H9 (cell line): ENCODE measurements around the gene INSR. TPM values are rescaled to one million over a fixed set of nuclear protein-coding genes. Genes with fewer than 3 reads are reported as not detected.

Source experiments
- DNase-seq: peaks from one replicate; pipeline ENCODE4 v3.0.0-alpha.2; 2017
- H2AFZ ChIP-seq: one replicate; pipeline ENCODE4 v1.6.1; 2013; ENCODE audit warnings: mild to moderate bottlenecking, low read length, control low read depth, moderate library complexity
- H2AK5ac ChIP-seq: 2 replicates; pipeline ENCODE4 v1.6.1; 2013; ENCODE audit warnings: low read length, control low read depth, mixed read lengths; ENCODE audit not compliant: insufficient read length
- H2BK120ac ChIP-seq: one replicate; pipeline ENCODE4 v1.6.1; 2013; ENCODE audit warnings: low read depth, mild to moderate bottlenecking, low read length, control low read depth, inconsistent platforms; ENCODE audit not compliant: poor library complexity, severe bottlenecking
- H2BK12ac ChIP-seq: 2 replicates; pipeline ENCODE4 v1.6.1; 2013; ENCODE audit warnings: low read length, control low read depth, mixed read lengths, low read depth; ENCODE audit not compliant: insufficient read length
- H2BK15ac ChIP-seq: 2 replicates; pipeline ENCODE4 v1.6.1; 2013; ENCODE audit warnings: low read depth, low read length, control low read depth
- H2BK20ac ChIP-seq: one replicate; pipeline ENCODE4 v1.6.1; 2013; ENCODE audit warnings: low read depth, mild to moderate bottlenecking, low read length, control low read depth, inconsistent platforms; ENCODE audit not compliant: poor library complexity, severe bottlenecking
- H2BK5ac ChIP-seq: 2 replicates; pipeline ENCODE4 v1.6.1; 2013; ENCODE audit warnings: low read length, control low read depth, mixed read lengths; ENCODE audit not compliant: insufficient read length
- H3K14ac ChIP-seq: 2 replicates; pipeline ENCODE4 v1.6.1; 2013; ENCODE audit warnings: low read length, control low read depth; ENCODE audit not compliant: insufficient read depth
- H3K18ac ChIP-seq: 2 replicates; pipeline ENCODE4 v1.6.1; 2013; ENCODE audit warnings: low read depth, mild to moderate bottlenecking, mixed read lengths, low read length, control low read depth; ENCODE audit not compliant: insufficient read length
- H3K23ac ChIP-seq: 2 replicates; pipeline ENCODE4 v1.6.1; 2013; ENCODE audit warnings: low read length, control low read depth, mixed read lengths, low read depth; ENCODE audit not compliant: insufficient read length
- H3K23me2 ChIP-seq: 2 replicates; pipeline ENCODE4 v1.6.1; 2013; ENCODE audit warnings: low read depth, mild to moderate bottlenecking, mixed read lengths, low read length, control low read depth; ENCODE audit not compliant: insufficient read length, poor library complexity, severe bottlenecking
- H3K27ac ChIP-seq: 2 replicates; pipeline ENCODE4 v1.5.1; 2013; ENCODE audit warnings: low read length, control low read depth, mixed read lengths, low read depth; ENCODE audit not compliant: insufficient read length
- H3K27me3 ChIP-seq: 2 replicates; pipeline ENCODE4 v1.6.1; 2013; ENCODE audit warnings: low read length, control low read depth, inconsistent platforms; ENCODE audit not compliant: insufficient read depth
- H3K4ac ChIP-seq: 2 replicates; pipeline ENCODE4 v1.6.1; 2013; ENCODE audit warnings: low read depth, mild to moderate bottlenecking, control low read depth, inconsistent platforms, low read length, moderate library complexity
- H3K4me1 ChIP-seq: 2 replicates; pipeline ENCODE4 v1.6.1; 2013; ENCODE audit warnings: low read length, control low read depth, inconsistent platforms; ENCODE audit not compliant: insufficient read depth
- H3K4me2 ChIP-seq: 2 replicates; pipeline ENCODE4 v1.6.1; 2013; ENCODE audit warnings: low read length, control low read depth, mixed read lengths; ENCODE audit not compliant: insufficient read length, insufficient read depth
- H3K56ac ChIP-seq: 2 replicates; pipeline ENCODE4 v1.6.1; 2013; ENCODE audit warnings: low read depth, mild to moderate bottlenecking, mixed read lengths, low read length, control low read depth; ENCODE audit not compliant: insufficient read length
- H3K79me1 ChIP-seq: 2 replicates; pipeline ENCODE4 v1.6.1; 2013; ENCODE audit warnings: low read depth, mild to moderate bottlenecking, moderate library complexity, low read length, control low read depth, inconsistent platforms; ENCODE audit not compliant: insufficient read depth, poor library complexity, severe bottlenecking
- H3K79me2 ChIP-seq: 2 replicates; pipeline ENCODE4 v1.6.1; 2013; ENCODE audit warnings: low read length, control low read depth, inconsistent platforms; ENCODE audit not compliant: insufficient read depth
- H3K9ac ChIP-seq: 2 replicates; pipeline ENCODE4 v1.6.1; 2013; ENCODE audit warnings: low read length, control low read depth, mixed read lengths; ENCODE audit not compliant: insufficient read length; ENCODE audit errors: extremely low read depth
- H3K9me3 ChIP-seq: one replicate; pipeline ENCODE4 v1.6.1; 2013; ENCODE audit warnings: low read depth, low read length, inconsistent platforms; ENCODE audit not compliant: control insufficient read depth
- H3T11ph ChIP-seq: one replicate; pipeline ENCODE4 v1.6.1; 2013; ENCODE audit warnings: mild to moderate bottlenecking, low read length, control low read depth, inconsistent platforms
- H4K20me1 ChIP-seq: one replicate; pipeline ENCODE4 v1.6.1; 2013; ENCODE audit not compliant: control insufficient read depth, insufficient read length, insufficient read depth
- H4K5ac ChIP-seq: 2 replicates; pipeline ENCODE4 v1.6.1; 2013; ENCODE audit warnings: low read depth, mild to moderate bottlenecking, mixed read lengths, low read length, control low read depth; ENCODE audit not compliant: insufficient read length
- H4K8ac ChIP-seq: replicated peaks from 2 replicates; pipeline ENCODE4 v1.6.1; 2013; ENCODE audit warnings: low read length, control low read depth, mixed read lengths, low read depth; ENCODE audit not compliant: insufficient read length
- H4K91ac ChIP-seq: 2 replicates; pipeline ENCODE4 v1.6.1; 2013; ENCODE audit warnings: low read depth, mild to moderate bottlenecking, moderate library complexity, mixed read lengths, low read length, control low read depth; ENCODE audit not compliant: insufficient read length
- H3K27ac Mint-ChIP-seq, 3 experiments: 2 replicates in 2 of 3; 3 replicates in 1 of 3; pipeline ENCODE4 v1.8.0; 2020 to 2021; ENCODE audit warnings: mixed read lengths in 3 of 3, mild to moderate bottlenecking in 1 of 3, moderate library complexity in 1 of 3
- H3K27me3 Mint-ChIP-seq: 2 replicates; pipeline ENCODE4 v1.8.0; 2021; ENCODE audit warnings: low read depth, mild to moderate bottlenecking, moderate library complexity, mixed read lengths
- H3K36me3 Mint-ChIP-seq, 3 experiments: 2 replicates in 2 of 3; 3 replicates in 1 of 3; pipeline ENCODE4 v1.8.0; 2020 to 2021; ENCODE audit warnings: low read depth in 3 of 3, mixed read lengths in 3 of 3; ENCODE audit not compliant: insufficient read depth in 1 of 3
- H3K4me1 Mint-ChIP-seq, 2 experiments: 2 replicates each; pipeline ENCODE4 v1.8.0; 2020; ENCODE audit warnings: mixed read lengths in 2 of 2
- H3K4me3 Mint-ChIP-seq, 2 experiments: 2 replicates in 1 of 2; 3 replicates in 1 of 2; pipeline ENCODE4 v1.8.0; 2020 to 2021; ENCODE audit warnings: mild to moderate bottlenecking in 2 of 2, mixed read lengths in 2 of 2, moderate library complexity in 1 of 2
- H3K9me3 Mint-ChIP-seq, 2 experiments: 2 replicates in 1 of 2; 3 replicates in 1 of 2; pipeline ENCODE4 v1.8.0; 2020; ENCODE audit warnings: mild to moderate bottlenecking in 2 of 2, mixed read lengths in 2 of 2, moderate library complexity in 1 of 2
- CTCF ChIP-seq: fragments of 200-600 bp; sonication (generic); conservative IDR thresholded peaks from 3 replicates; pipeline ENCODE4 v1.8.0; 2021; ENCODE audit warnings: antibody characterized with exemption, mild to moderate bottlenecking
- WGBS: extraction: QIAGEN DNeasy Blood & Tissue Kit; methylation state at CpG from one replicate; pipeline ENCODE4 v1.1.7; 2013; ENCODE audit warnings: missing lambda C conversion rate, low lambda C conversion rate, mixed read lengths; ENCODE audit not compliant: insufficient read length; ENCODE audit errors: extremely low coverage; 5-methylcytosine and 5-hydroxymethylcytosine counted together
- total RNA-seq: library from RNA; stranded (reverse); gene quantifications from 2 replicates; pipeline ENCODE4 v1.2.1, GENCODE V29; 2021

The INSR gene
- total RNA-seq, 1 experiment from 2014 or later, result 39.8 TPM

GRCh38 chr19:7303470-7303869, 9.3 kb upstream of the INSR start:
- peaks cover 6% of the 10 kb centered on the region for H3K27me3 Mint-ChIP-seq
- Histone ChIP-seq H3K4ac (no peak overlapping the region), H2BK120ac (no peak overlapping the region), H3K23me2 (no peaks in the 10 kb centered on the region), H3K9me3 (no peaks in the 10 kb centered on the region), H3K27ac (no peak overlapping the region), H3K56ac (no peak overlapping the region), H3K23ac (no peak overlapping the region), H3K9ac (no peak overlapping the region), H4K91ac (no peak overlapping the region), H2BK12ac (no peak overlapping the region), H3K79me2 (no peaks in the 10 kb centered on the region), H2BK15ac (no peak overlapping the region), H4K8ac (no peak overlapping the region), H3K18ac (no peak overlapping the region), H4K20me1 (no peaks in the 10 kb centered on the region), H3K14ac (no peak overlapping the region), H4K5ac (no peak overlapping the region), H2BK20ac (no peak overlapping the region), H2AK5ac (no peak overlapping the region), H3K27me3 (no peaks in the 10 kb centered on the region), H3T11ph (no peak overlapping the region), H2AFZ (no peak overlapping the region), H3K4me1 (no peaks in the 10 kb centered on the region), H3K4me2 (no peak overlapping the region), H2BK5ac (no peak overlapping the region), H3K79me1 (no peaks in the 10 kb centered on the region)
- WGBS, result no CpG with 5 or more reads among the region's 4 CpGs
- TF ChIP-seq CTCF, result no peak
- no peak overlapping the region for H3K4me3 Mint-ChIP-seq
- H3K9me3 Mint-ChIP-seq, result 0 out of 5 replicates have a peak, but pooled peaks cover 0 to 3% of the 10 kb centered on the region in 2 experiments
- H3K36me3 Mint-ChIP-seq, result no peaks in the 10 kb centered on the region
- DNase-seq, result no peak
- 0 out of 4 replicates have a peak, but pooled peaks cover 0 to 3% of the 10 kb centered on the region in 2 experiments for H3K4me1 Mint-ChIP-seq
- H3K27ac Mint-ChIP-seq, result no peak overlapping the region; a peak in 1 of 7 replicates
